ENCODE data around the gene INPP5A. TPM values are rescaled to one million over a fixed set of nuclear protein-coding genes. Genes with fewer than 3 reads are reported as not detected.

INPP5A gene
- total RNA-seq, 1 donor from 2014 or later, result 14.2 TPM

GRCh38 chr10:132654708-132655661, 117.4 kb downstream of the INPP5A start:
- H3K79me2 ChIP-seq (ENCODE audit: low read depth), result no peaks in the 10 kb centered on the region
- DNase-seq (ENCODE audit: low spot score), result peak; percentile 82
- no peak overlapping the region for H2AFZ ChIP-seq (replicated peaks)
- peaks cover 4% of the 10 kb centered on the region for H3K36me3 Mint-ChIP-seq
- H3K36me3 ChIP-seq, result no peaks in the 10 kb centered on the region
- H3K27me3 ChIP-seq, result no peaks in the 10 kb centered on the region
- H3K27me3 Mint-ChIP-seq (ENCODE audit: insufficient read depth, low read depth), result peaks cover 3% of the 10 kb centered on the region
- H4K20me1 ChIP-seq (ENCODE audit: low read depth), result peaks cover 26% of the 10 kb centered on the region
- TF ChIP-seq EZH2 (IDR thresholded peaks at IDR 0.05) (no peak), CTCF (IDR thresholded peaks at IDR 0.05) (peak; percentile 98), EZH2phosphoT487 (IDR thresholded peaks at IDR 0.05) (no peak)
- H3K9me3 Mint-ChIP-seq, result peaks cover 2% of the 10 kb centered on the region
- H3K4me1 Mint-ChIP-seq, result peaks cover 3% of the 10 kb centered on the region
- no peak overlapping the region for H3K27ac Mint-ChIP-seq
- no peak overlapping the region for H3K4me2 ChIP-seq
- H3F3A ChIP-seq (ENCODE audit: low read depth), result no peaks in the 10 kb centered on the region
- no peak overlapping the region for H3K9ac ChIP-seq
- H3K4me3 ChIP-seq, result no peak overlapping the region
- peak overlapping the region; percentile 70 for H3K4me3 Mint-ChIP-seq
- H3K27ac ChIP-seq, result no peak overlapping the region
- H3K4me1 ChIP-seq, result no peaks in the 10 kb centered on the region
- H3K9me3 ChIP-seq (ENCODE audit: low read depth), result no peaks in the 10 kb centered on the region

DNA sequence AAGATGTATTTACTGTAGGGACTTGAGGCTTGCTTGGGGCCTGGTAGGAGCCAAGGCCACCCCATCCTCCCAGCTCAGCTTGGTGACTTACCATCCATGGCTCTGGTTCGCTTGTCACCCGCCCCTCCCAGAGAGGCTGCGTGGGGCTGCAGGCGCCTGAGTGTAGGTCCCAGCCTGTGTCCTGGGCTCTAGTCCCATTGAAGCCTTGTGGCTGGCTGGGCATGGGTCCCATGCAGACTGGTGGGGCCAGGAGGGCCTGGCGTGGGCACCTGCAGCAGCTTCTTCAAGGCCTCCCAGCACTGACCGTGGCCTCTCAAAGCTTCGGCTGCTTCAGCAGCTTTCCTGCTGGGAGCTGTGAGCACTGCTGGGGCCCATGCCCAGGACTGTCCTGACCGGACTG, 118.1 kb downstream of the INPP5A start:
- H3K9ac ChIP-seq, result no peak overlapping the region
- no peak overlapping the region for H3K4me3 Mint-ChIP-seq
- peaks cover 3% of the 10 kb centered on the region for H3K4me1 Mint-ChIP-seq
- H3K9me3 Mint-ChIP-seq, result peaks cover 9% of the 10 kb centered on the region
- TF ChIP-seq CTCF (IDR thresholded peaks at IDR 0.05), result no peak
- no peak for TF ChIP-seq EZH2phosphoT487 (IDR thresholded peaks at IDR 0.05)
- TF ChIP-seq EZH2 (IDR thresholded peaks at IDR 0.05), result no peak
- no peak for DNase-seq (ENCODE audit: low spot score)
- no peaks in the 10 kb centered on the region for H3F3A ChIP-seq (ENCODE audit: low read depth)
- H3K9me3 ChIP-seq (ENCODE audit: low read depth), result no peaks in the 10 kb centered on the region
- H3K4me1 ChIP-seq, result no peaks in the 10 kb centered on the region
- H2AFZ ChIP-seq (replicated peaks), result no peak overlapping the region
- no peak overlapping the region for H3K27ac Mint-ChIP-seq
- H4K20me1 ChIP-seq (ENCODE audit: low read depth), result peaks cover 28% of the 10 kb centered on the region
- H3K4me3 ChIP-seq, result no peak overlapping the region
- peaks cover 10% of the 10 kb centered on the region for H3K36me3 Mint-ChIP-seq
- no peak overlapping the region for H3K27ac ChIP-seq
- H3K27me3 Mint-ChIP-seq (ENCODE audit: insufficient read depth, low read depth), result peaks cover 3% of the 10 kb centered on the region
- no peaks in the 10 kb centered on the region for H3K27me3 ChIP-seq
- no peak overlapping the region for H3K4me2 ChIP-seq
- no peaks in the 10 kb centered on the region for H3K36me3 ChIP-seq
- H3K79me2 ChIP-seq (ENCODE audit: low read depth), result no peaks in the 10 kb centered on the region

DNA sequence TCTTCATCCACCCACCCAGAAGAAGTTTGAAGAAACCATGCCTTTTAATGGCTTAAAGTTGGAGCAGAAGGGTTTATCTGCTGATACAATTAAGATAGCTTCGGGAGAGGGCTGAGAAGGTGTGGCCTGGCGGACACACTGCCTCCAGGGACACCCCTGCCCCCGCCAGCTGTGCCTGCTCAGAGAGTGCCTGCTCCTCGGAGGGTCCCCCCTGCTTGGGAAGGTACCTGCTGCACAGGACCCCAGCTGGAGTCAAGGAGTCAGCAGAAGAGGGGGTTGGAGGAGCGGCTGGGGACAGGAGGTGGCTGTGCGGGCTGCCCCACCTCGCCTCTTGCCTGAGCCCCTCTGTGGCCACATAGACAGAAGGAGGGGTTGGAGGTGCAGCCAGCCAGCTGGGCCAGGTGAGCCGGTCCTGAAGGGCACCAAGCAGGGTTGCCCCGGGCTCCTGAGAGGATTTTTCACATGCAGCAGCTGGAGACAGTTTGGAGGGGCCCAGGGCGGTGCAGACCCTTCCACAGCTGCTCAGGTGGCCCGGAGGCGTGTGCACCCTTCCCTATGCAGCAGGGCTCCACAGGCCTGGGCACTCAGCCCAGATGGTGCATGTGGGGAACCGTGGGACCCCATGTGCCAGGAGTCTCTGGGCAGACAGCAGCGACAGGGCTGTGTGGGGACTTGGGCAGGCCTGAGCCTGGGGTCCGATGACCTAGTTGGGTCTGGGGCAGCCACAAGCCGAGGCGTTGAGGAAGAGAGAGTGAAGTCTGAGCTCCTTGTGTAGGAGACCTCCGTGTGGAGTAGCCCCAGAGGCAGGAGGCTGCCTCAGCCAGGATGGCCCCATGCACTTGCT, 118.9 kb downstream of the INPP5A start:
- no peak for DNase-seq (ENCODE audit: low spot score)
- Histone ChIP-seq H3K9me3 (ENCODE audit: low read depth) (no peaks in the 10 kb centered on the region), H3K4me3 (no peak overlapping the region), H3K4me1 (no peaks in the 10 kb centered on the region), H3K79me2 (ENCODE audit: low read depth) (no peaks in the 10 kb centered on the region), H3F3A (ENCODE audit: low read depth) (no peaks in the 10 kb centered on the region), H4K20me1 (ENCODE audit: low read depth) (peaks cover 30% of the 10 kb centered on the region), H3K27me3 (no peaks in the 10 kb centered on the region), H2AFZ (replicated peaks) (no peak overlapping the region), H3K9ac (no peak overlapping the region), H3K27ac (no peak overlapping the region), H3K36me3 (no peaks in the 10 kb centered on the region), H3K4me2 (no peak overlapping the region)
- Mint-ChIP-seq H3K36me3 (peaks cover 17% of the 10 kb centered on the region), H3K4me1 (peaks cover 3% of the 10 kb centered on the region), H3K9me3 (peaks cover 15% of the 10 kb centered on the region), H3K4me3 (no peak overlapping the region), H3K27me3 (ENCODE audit: insufficient read depth, low read depth) (peaks cover 3% of the 10 kb centered on the region), H3K27ac (no peak overlapping the region)
- TF ChIP-seq CTCF (IDR thresholded peaks at IDR 0.05) (no peak), EZH2 (IDR thresholded peaks at IDR 0.05) (no peak), EZH2phosphoT487 (IDR thresholded peaks at IDR 0.05) (no peak)
